Forelimb muscle (tissue), 1 donor: ENCODE results near the gene LRGUK. TPM values are rescaled to one million over a fixed set of nuclear protein-coding genes. Genes with fewer than 3 reads are reported as not detected.
"Not testable (repeated sequence)": the region's sequence is repeated elsewhere in the genome, so short reads cannot be mapped to it uniquely, and the experiment has no call there.

Experiments
- DNase-seq: peaks from one replicate; pipeline ENCODE4 v3.0.0-alpha.2; 2013; ENCODE audit warnings: low read depth
- polyA plus RNA-seq: library from polyadenylated mRNA; unstranded; fragments of 120-200 nt; gene quantifications from one replicate; pipeline ENCODE4 v1.2.1, GENCODE V29; 2013; ENCODE audit not compliant: insufficient read length

The LRGUK gene
- polyA plus RNA-seq, 1 donor, result 1.0 TPM

DNA sequence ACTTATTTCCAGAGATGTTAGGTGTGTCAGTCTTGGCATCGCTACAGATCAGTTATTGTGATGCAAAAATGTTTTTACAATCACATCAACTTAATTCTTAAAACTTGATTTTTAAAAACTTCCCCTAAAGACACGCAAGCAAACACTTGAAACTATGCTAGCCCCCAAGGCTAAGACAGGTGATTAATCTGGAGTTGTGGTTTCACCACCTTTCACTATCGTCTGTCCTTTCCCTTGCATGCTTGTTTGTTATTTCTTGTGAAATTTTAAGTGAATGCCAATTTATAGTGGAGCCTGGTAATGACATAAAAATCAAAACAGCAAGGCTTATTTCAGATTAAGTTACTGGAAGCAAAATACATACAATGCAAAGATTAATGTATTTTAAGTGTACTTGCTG is 119.2 kb downstream of the LRGUK start:
- DNase-seq, result no peak

- no peak for DNase-seq
Measured at GRCh38 chr7:134246761-134247160, 119.6 kb downstream of the LRGUK start.

GRCh38 chr7:134248196-134248595 is 121.1 kb downstream of the LRGUK start:
- DNase-seq, result no peak

GRCh38 chr7:134254311-134254710 is 127.2 kb downstream of the LRGUK start:
- no peak for DNase-seq

GRCh38 chr7:134255814-134256213 is 128.7 kb downstream of the LRGUK start:
- DNase-seq, result no peak

- DNase-seq, result no peak
Measured at GRCh38 chr7:134262322-134262721, 135.2 kb downstream of the LRGUK start.

GRCh38 chr7:134276951-134277350 is 149.8 kb downstream of the LRGUK start:
- no peak for DNase-seq

DNA sequence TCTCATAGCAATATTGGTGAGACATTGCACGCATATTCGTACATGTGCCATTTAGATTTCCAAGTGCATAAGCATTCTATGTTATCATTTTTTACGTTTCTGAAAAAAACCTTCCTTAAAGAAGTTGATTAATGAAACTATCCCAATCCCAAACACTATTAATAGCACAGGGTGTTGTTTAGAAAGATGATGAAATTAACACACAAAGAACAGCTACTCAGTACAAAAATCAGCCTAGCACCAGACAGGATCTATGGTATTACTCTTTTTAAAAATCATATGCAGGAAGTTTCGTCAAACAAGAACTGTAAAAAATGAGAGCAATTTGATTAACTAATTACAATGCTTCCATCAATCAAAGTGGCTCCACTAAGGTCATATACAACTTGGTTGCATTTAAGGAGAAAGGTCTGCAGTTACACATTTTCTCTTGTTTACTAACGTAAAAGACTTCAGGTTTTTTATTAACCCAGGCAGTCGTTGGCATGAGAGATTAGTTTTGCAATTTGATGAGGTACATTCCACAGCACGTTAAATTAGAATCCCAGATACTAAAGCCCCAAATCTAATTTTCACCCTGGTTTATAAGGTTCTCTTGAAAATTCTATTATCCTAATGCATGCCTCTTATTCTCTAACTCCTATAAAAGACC is 151.5 kb downstream of the LRGUK start:
- DNase-seq, result no peak

DNA sequence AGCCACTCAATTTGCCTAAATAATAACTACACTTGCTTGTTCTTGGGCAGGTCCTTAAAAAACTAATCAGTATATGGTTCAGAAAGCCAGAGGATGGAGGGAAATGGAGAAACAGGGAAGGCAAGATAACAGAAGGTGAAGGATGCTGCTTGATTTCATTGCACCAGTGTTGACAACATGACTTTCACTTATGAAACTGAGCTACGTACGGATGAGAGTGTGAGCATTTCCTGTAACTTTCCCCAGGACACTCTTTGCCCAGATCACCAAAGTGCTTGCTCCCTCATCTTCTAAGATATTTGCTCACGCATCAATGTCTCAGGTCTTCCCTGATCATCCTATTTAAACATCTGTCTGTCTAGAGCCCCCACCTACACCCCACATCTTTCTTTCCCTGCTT is 152.2 kb downstream of the LRGUK start:
- no peak for DNase-seq

- DNase-seq, result no peak
Measured at GRCh38 chr7:134279898-134280297, 152.8 kb downstream of the LRGUK start.

- no peak for DNase-seq
Measured at GRCh38 chr7:134280508-134280907, 153.4 kb downstream of the LRGUK start.

DNA sequence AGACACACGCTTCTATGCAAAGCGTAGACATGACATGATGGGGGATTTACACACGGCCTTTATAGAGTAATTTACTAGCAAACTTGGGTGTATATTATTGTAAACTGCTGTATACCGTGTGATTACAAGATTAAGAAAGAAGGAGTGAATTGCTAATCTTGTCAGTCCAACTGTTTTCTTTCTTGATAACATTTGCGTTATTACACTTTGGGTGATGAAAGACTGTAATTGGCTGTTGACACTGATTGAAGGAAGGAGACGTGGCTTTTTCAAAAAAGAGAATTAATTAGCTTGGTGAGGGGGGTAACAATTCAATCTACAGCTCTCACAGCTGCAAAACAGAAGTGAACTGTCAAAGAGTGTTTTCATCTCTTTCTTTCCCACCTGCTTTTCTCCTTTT is 156.9 kb downstream of the LRGUK start:
- DNase-seq, result no peak

GRCh38 chr7:134284952-134285351 is 157.8 kb downstream of the LRGUK start:
- DNase-seq, result no peak

- DNase-seq, result no peak
Measured at GRCh38 chr7:134287916-134288659, 160.9 kb downstream of the LRGUK start.

- no peak for DNase-seq
Measured at GRCh38 chr7:134289423-134289822, 162.3 kb downstream of the LRGUK start.

DNA sequence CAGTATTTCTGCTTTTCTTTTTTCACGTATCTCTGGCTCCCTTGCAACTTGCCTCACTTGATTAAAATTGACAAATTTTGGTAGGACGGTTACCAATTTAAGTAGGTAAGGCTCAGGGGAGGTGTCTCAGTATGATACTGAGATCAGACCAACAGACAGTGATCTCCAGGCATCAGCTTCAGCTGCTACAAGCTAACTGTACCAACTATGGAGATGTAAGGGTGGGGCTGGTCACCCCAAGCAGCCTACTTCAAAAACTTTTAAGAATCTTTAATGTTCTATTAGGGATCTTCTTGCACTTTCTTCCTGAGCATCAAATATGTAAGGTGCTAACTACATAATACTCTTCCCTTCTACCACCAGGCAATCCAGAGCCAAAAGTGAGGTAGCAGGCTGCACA is 162.7 kb downstream of the LRGUK start:
- no peak for DNase-seq

DNA sequence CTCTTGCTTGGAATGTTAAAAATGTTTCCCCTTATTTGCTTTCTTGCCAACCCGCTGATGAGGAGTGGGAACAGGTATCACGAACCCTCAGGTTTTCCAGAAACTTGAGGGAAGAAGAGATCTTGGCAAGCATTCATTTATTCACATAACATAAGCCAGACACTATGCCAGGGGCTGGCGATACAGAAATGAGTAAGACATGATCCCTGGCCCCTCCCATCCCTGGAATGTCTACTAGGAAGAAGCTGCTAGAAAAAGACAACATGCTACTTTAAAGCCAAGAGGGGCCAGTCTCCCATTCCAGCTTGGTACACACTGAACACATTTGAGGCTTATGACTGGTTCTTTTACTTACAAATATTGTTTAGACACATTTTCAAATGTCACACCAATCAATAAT is 163.1 kb downstream of the LRGUK start:
- DNase-seq, result no peak

GRCh38 chr7:134293002-134293740 is 166.0 kb downstream of the LRGUK start:
- no peak for DNase-seq

DNA sequence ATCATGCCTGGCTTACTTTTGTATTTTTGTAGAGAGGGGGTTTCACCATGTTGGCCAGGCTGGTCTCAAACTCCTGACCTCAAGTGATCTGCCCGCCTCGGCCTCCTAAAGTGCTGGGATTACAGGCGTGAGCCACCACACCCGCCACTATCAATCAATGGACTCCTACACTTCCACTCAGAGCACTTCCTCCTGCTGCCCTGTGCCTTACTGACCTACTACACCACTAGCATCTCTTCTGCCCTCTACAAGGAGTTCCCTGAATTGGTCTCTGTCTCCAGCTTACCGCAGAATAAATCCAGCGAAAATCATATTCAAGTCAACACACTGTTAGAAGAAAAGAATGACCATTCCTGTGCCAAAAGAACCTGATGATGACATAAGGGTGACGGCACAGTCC is 168.8 kb downstream of the LRGUK start:
- not testable (repeated sequence) for DNase-seq

DNA sequence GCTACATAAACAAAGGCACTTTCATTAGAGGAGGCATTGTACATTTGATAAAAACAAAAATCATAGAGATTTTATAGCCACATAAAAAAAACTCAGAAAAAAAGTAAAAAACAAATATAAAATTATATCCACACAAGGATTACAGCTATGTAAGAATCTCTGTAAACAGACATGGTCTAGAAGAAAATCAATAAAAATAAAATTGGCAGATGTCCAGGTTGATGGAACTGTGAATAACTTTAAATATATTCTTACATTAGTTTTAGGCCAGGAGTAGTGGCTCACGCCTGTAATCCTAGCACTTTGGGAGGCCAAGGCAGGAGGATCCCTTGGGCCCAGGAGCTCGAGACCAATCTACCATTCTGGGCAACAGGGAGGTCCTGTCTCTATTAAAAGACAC is 170.3 kb downstream of the LRGUK start:
- no peak for DNase-seq

DNA sequence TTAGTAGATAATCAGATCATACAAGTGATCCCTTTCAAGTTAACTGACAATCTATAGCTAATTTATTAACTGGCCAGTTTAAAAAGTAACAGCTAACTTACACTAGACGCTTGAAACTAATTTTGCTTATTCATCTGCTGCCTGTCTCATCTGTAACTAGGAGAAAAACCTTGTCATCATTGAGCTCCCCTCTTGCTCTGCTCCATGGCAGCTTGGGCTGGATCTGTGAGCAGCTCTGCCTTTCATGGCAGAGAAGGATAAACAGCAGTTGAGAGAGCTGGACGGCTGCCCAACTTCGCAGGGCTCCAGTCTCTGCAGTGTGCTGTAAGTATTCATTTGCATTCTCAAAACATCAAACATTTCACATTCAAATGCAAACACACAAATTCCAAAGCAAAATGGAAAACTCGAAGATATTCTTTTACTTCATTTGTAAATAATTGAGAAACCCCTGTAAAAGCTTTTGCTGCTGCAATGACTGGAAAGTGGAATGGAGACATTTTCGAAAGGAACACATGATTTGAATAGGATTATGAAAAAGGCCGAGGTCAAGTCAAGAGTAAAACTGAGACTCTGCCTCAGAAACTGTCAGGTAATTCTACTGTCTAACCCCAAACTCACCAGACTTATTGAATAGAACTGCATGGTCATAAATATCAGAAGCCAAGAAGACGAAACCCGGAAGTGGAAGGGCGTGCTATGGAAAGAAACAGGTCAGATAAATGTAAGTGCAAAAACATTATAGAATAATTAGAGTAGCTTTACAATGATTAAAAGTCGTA is 172.0 kb downstream of the LRGUK start:
- DNase-seq, result no peak

- no peak for DNase-seq
Measured at GRCh38 chr7:134300988-134301387, 173.8 kb downstream of the LRGUK start.
